Measurements from ENCODE around the gene MSI1. TPM values are rescaled to one million over a fixed set of nuclear protein-coding genes. Genes with fewer than 3 reads are reported as not detected.

The MSI1 gene
- total RNA-seq, 1 donor from 2014 or later = 0.11 TPM

GRCh38 chr12:120376416-120376815 is 7.5 kb upstream of the MSI1 start:
- H3K27ac ChIP-seq = no peak overlapping the region
- H3K27me3 ChIP-seq = no peaks in the 10 kb centered on the region
- no peaks in the 10 kb centered on the region for H3K9me3 ChIP-seq
- H3K36me3 ChIP-seq = no peaks in the 10 kb centered on the region
- no peak for TF ChIP-seq CTCF (IDR thresholded peaks at IDR 0.05)
- DNase-seq (ENCODE audit: low spot score in 2 of 2) = no peak
- H3K4me1 ChIP-seq = no peaks in the 10 kb centered on the region
- intact Hi-C loops (cut with DNase I) = no loop called here
- H3K4me3 ChIP-seq = no peak overlapping the region

GRCh38 chr12:120376009-120376408 is 7.0 kb upstream of the MSI1 start:
- H3K36me3 ChIP-seq = no peaks in the 10 kb centered on the region
- no peaks in the 10 kb centered on the region for H3K4me1 ChIP-seq
- no peaks in the 10 kb centered on the region for H3K9me3 ChIP-seq
- no peak for DNase-seq (ENCODE audit: low spot score in 2 of 2)
- H3K4me3 ChIP-seq = no peak overlapping the region
- intact Hi-C loops (cut with DNase I) = no loop called here
- no peak overlapping the region for H3K27ac ChIP-seq
- H3K27me3 ChIP-seq = no peaks in the 10 kb centered on the region
- TF ChIP-seq CTCF (IDR thresholded peaks at IDR 0.05) = no peak

- peaks cover 0 to 7% of the 10 kb centered on the region in 2 donors for H3K4me1 ChIP-seq
- H3K36me3 ChIP-seq = no peaks in the 10 kb centered on the region
- TF ChIP-seq CTCF (IDR thresholded peaks at IDR 0.05) = no peak
- H3K9me3 ChIP-seq = no peaks in the 10 kb centered on the region
- no peak overlapping the region for H3K27ac ChIP-seq
- no peak for DNase-seq (ENCODE audit: low spot score in 2 of 2)
- no peak overlapping the region for H3K4me3 ChIP-seq
- H3K27me3 ChIP-seq = peaks cover 8% of the 10 kb centered on the region
- intact Hi-C loops (cut with DNase I) = no loop called here
Measured at GRCh38 chr12:120373683-120374082, 4.7 kb upstream of the MSI1 start.

- Histone ChIP-seq H3K4me1 (peaks cover 8 to 14% of the 10 kb centered on the region in 2 donors), H3K36me3 (no peaks in the 10 kb centered on the region), H3K4me3 (no peak overlapping the region), H3K9me3 (no peaks in the 10 kb centered on the region), H3K27ac (no peak overlapping the region), H3K27me3 (peaks cover 16% of the 10 kb centered on the region)
- DNase-seq (ENCODE audit: low spot score in 2 of 2) = no peak
- intact Hi-C loops (cut with DNase I) = no loop called here
- TF ChIP-seq CTCF (IDR thresholded peaks at IDR 0.05) = no peak
Measured at GRCh38 chr12:120370343-120371243, 1.6 kb upstream of the MSI1 start.

- H3K36me3 ChIP-seq = no peaks in the 10 kb centered on the region
- H3K4me3 ChIP-seq = peak overlapping the region; percentile 56 to 68
- peaks cover 8 to 14% of the 10 kb centered on the region in 2 donors for H3K4me1 ChIP-seq
- intact Hi-C loops (cut with DNase I) = no loop called here
- no peak for TF ChIP-seq CTCF (IDR thresholded peaks at IDR 0.05)
- no peak for DNase-seq (ENCODE audit: low spot score in 2 of 2)
- H3K27me3 ChIP-seq = peaks cover 16% of the 10 kb centered on the region
- H3K27ac ChIP-seq = no peak overlapping the region
- no peaks in the 10 kb centered on the region for H3K9me3 ChIP-seq
Measured at GRCh38 chr12:120369603-120370342, 809 bp upstream of the MSI1 start.
